Peyer's patch (tissue), 4 donors: ENCODE measurements around the gene BHLHE40.

Experiments used
- POLR2A ChIP-seq, 2 donors: fragments of 450-650 bp; IDR thresholded peaks; one replicate each; pipeline ENCODE4 v1.5.1; 2017; ENCODE audit warnings: antibody characterized with exemption in 2 of 2, mild to moderate bottlenecking in 2 of 2, moderate library complexity in 2 of 2
- TF ChIP-seq, protein P1 (sequence below), 6 experiments: fragments of 450-650 bp in 4 of 6; fragments of 200-600 bp in 2 of 6; sonication (generic) in 1 of 6; IDR thresholded peaks; one replicate each; pipeline ENCODE4 v1.5.1; 2017 to 2019; ENCODE audit warnings: antibody characterized with exemption in 6 of 6, mild to moderate bottlenecking in 3 of 6, moderate library complexity in 1 of 6

DNA sequence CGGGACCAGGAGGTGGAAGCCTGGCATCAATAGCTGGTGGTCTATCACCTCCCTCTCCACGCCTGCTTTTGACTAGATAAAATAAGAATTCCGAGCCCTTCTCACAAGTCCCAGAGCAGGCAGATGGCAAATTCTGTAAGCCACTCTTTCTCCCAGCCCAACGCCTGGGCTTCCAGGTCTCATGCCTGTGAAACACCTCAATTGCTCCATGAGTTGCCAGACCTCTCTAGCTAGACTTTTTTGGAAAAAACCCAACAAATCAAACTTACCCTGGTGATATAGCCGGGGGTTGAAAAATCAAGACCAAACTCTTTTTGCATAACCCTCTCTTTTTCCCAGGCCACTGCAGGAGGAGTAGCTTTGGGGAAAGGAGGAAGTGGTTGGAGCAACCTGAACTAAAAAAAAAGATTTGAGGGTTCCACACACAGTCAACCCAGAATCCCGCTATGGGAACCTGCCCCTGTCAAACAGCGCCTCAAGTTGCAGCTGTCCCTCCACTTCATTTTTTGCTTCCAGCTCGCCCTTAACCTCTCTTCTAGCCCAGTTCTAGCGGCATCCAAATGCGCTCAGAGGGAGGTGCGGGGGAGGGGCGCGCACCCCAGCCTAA is 7.0 kb downstream of the BHLHE40 start:
- TF ChIP-seq, protein P1, sequence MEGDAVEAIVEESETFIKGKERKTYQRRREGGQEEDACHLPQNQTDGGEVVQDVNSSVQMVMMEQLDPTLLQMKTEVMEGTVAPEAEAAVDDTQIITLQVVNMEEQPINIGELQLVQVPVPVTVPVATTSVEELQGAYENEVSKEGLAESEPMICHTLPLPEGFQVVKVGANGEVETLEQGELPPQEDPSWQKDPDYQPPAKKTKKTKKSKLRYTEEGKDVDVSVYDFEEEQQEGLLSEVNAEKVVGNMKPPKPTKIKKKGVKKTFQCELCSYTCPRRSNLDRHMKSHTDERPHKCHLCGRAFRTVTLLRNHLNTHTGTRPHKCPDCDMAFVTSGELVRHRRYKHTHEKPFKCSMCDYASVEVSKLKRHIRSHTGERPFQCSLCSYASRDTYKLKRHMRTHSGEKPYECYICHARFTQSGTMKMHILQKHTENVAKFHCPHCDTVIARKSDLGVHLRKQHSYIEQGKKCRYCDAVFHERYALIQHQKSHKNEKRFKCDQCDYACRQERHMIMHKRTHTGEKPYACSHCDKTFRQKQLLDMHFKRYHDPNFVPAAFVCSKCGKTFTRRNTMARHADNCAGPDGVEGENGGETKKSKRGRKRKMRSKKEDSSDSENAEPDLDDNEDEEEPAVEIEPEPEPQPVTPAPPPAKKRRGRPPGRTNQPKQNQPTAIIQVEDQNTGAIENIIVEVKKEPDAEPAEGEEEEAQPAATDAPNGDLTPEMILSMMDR (IDR thresholded peaks at IDR 0.05) = no peak
- TF ChIP-seq POLR2A (IDR thresholded peaks at IDR 0.05) = no peak
